Activated gamma-delta T cell (primary cell): ENCODE measurements around the gene MICAL3.

Experiments
- DNase-seq: peaks from one replicate; lab custom pipeline; 2025; lab: John Stamatoyannopoulos, UW

The MICAL3 gene

DNA sequence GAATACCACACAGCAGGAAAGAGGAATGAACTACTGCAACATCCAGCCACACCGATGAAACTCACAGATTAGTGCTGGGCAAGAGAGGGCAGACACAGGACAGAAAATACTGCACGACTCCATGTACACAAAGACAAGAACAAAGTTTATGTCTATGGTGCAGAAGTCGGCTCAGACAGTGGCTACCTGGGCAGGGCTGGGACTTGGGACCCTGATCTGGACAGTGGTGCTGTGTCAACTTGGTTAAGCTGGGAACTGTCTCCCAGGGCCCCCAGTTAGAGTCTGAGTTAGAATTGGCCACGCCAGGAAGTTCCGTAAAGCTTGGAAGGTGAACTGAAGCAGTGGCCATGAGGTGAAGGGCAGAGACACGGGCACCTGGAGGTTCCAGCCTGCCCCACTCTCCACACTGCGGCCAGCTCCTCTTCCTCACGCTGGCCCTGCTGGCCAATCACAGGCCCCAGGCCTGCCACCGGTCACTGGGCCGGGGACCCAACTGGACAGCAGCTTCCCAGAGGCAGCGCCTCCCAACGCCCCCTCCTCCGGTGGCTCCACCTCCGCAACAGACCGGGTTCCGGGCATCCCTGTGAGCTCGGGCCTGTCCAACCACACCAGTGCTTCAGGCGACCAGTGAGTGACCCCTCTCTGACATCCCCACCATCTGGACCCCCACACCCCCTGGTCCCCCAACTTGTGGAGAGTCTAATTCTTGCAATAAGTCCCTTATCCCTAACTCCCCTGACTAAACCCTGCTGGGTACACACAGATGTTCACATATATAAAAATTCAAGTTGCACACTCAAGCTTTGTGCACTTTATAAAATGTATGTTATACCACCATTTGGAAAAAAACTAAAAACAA is 93.7 kb downstream of the MICAL3 start:
- no peak for DNase-seq

- DNase-seq: no peak
Observed at GRCh38 chr22:17929909-17930308, 94.5 kb downstream of the MICAL3 start.

DNA sequence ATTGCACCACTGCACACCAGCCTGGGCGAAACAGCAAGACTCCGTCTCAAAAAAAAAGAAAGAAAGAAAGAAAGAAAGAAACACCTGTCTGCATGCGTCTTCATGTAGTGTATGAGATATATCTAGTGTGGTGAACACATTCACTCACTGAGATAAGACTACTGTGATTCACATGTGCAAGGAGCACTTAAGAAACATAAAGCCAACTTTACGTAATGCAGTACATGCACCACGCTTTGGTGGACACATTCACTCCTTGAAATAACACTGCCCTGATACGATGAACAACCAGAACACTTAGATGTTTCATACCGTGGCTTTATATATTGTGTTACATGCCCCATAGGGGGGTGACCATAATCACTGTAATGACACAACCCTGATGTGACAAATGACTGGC is 96.0 kb downstream of the MICAL3 start:
- no peak for DNase-seq

- DNase-seq: no peak
Observed at GRCh38 chr22:17927062-17927461, 97.3 kb downstream of the MICAL3 start.

GRCh38 chr22:17926516-17926915 is 97.8 kb downstream of the MICAL3 start:
- no peak for DNase-seq

GRCh38 chr22:17925431-17925841 is 98.9 kb downstream of the MICAL3 start:
- DNase-seq: no peak

DNA sequence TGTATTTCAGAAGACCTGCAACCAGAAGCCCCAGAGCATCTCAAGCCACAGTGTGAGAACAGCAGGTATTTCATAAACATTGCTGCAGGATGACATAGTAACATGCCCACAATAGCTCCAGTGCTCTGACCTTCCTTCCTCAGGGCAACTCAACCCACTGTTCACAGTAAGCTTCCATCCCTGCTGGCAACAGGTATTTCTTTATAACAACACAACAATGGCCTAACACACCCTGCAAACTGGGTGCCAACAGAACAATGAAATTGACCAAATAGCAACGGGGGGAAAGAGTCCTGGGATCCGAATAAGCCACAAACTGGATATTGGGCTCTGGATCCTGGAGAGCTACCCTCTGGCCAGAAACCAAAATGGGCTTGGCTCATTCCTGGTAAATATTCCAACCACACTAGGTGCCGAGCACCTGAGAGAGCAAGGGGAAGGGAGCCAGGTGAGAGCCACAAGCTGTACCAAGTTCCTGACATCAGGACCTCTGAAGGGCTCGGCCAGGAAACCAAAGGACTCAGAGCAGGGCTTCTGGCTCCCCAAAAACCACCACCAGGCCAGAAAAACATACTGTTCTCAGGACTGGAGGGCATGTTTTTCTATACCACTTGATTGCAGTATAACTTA is 99.5 kb downstream of the MICAL3 start:
- no peak for DNase-seq

GRCh38 chr22:17924076-17924475 is 100.3 kb downstream of the MICAL3 start:
- no peak for DNase-seq

DNA sequence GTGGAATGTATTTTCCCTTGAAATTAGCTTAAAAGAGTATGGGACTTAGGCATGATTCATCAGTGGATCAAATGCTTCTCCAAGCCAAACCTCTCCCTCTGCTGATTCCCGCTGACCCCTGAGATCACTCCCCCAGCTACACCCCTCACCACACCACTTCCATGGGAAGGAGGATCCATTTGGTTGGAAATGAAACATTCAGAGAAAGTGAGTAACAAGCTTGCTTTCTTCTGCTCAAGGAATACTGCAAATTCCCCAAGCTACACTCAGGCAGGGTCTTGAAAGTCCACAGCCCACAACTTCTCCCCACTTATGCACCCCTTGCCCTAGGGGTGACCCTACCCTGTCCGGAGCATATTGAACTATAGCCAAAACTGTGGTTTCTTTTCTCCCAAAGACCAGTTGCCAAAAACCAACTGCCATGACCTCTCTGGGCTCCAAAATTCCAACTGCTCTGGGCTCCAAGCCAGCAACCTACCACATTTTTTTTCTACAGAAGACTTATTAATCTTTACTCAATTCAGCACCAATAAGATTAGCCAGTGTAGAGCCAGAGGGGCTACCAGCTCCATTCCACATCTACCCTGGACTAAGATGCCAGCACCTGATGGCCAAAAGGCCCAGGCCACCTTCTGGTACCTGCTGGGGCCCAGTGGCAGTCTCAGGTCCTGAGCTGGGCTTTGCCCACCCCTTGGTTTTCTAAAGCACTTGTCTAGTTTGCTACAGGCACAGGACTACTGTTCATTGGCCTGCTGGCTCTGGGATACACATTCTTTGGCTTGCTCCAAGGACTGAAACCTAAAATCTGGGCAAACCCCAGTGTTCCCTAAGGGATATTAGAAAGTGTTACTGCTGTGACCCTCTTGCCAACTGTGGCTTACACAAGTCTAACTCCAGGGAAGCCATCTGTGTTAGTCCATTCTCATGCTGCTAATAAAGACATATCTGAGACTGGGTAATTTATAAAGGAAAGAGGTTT is 101.1 kb downstream of the MICAL3 start:
- no peak for DNase-seq

GRCh38 chr22:17921871-17922821 is 102.2 kb downstream of the MICAL3 start:
- DNase-seq: no peak

DNA sequence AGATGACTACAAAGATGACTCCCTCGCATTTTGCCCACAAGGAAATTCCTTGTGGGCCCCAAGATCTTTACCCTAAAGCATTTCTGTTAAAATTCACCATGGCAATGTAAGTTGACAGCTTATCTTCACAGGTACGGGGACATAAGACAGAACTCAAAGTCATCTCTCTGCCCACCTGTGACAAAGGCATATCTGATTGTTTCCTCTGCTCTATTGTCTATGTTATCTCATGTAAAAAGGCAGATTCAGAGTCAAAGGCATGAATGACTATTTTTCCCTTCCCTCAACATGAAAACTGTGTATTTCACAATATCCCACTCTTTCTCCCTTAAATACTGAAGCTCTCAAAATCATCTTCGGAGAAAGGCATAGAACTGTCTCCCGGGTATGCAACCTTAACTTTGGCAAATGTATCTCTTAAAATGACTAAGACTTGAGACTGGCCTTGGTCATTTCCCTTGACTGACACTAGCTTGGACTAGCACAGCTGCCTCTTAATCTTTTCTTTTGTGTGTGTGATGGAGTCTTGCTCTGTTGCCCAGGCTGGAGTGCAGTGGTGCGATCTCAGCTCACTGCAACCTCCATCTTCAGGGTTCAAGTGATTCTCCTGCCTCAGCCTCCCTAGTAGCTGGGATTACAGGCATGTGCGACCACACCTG is 103.2 kb downstream of the MICAL3 start:
- DNase-seq: no peak

DNA sequence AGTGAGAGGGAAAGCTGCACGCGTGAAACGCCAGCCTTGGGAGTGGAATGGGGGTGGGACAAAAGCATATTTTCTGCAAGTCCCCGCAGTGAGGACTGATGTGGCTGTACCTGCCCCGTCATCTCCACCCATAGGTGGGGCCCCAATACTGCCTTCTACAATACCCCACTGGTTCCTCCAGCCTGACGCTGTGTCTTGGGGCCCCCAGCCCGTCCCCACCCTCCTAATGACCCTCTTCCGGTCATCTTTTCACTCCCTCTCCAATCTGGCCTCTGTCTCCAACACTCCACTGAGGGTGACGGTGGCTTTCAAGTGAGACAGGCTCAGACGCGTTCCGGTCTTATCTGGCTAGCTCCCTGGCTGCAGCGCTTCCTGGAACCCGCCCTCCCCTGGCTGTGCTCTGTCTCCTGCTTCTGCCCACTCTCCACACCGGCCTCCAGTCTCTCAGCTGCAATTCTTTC is 104.2 kb downstream of the MICAL3 start:
- no peak for DNase-seq

- no peak for DNase-seq
Observed at GRCh38 chr22:17919276-17920144, 104.9 kb downstream of the MICAL3 start.

- DNase-seq: no peak
Observed at GRCh38 chr22:17918840-17919239, 105.5 kb downstream of the MICAL3 start.

DNA sequence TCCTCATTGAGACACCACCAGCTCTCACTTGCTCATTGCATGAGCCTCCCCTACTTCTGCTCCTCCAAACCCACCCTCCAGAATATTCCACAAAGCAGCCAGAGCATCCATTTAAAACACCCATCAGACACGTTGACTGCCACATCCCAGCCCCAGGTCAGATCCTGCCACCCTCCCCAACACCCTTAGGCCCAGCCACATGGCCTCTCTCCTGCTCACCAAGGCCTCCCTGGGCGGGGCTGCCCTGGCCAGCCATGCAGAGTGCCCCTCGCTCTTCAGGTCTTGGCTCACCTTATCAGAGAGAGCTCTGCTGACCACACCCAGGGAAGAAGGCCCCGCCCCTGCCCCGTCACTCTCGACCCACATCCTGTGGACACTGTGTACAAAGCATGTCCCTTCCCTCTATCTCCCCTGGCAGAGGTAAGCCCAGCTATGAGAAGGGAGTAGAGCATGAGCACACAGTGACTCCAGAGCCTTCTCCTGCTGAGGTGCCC is 106.8 kb downstream of the MICAL3 start:
- DNase-seq: no peak

- no peak for DNase-seq
Observed at GRCh38 chr22:17916226-17916889, 108.0 kb downstream of the MICAL3 start.

DNA sequence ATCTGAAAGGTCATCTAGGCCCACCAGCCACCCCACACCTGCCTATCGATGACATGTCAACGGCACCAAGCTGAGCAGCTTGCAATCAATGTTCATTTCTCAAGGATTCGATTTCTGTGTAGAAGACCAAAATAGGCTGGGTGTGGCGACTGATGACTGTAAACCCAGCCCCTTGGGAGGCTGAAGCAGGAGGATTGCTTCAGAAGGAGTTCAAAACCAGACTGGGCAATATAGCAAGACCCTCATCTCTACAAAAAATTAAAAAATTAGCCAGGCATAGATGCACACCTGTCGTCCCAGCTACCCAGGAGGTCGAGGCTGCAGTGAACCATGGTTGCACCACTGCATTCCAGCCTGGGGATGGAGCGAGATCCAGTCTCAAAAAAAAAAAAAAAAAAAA is 108.7 kb downstream of the MICAL3 start:
- no peak for DNase-seq

GRCh38 chr22:17915188-17915587 is 109.2 kb downstream of the MICAL3 start:
- DNase-seq: no peak

GRCh38 chr22:17914474-17914873 is 109.9 kb downstream of the MICAL3 start:
- DNase-seq: no peak
